HCT116 (cell line): Measurements from ENCODE around the gene CNTF. TPM values are rescaled to one million over a fixed set of nuclear protein-coding genes. Genes with fewer than 3 reads are reported as not detected.

Experiments
- ATAC-seq: fragments of 200-7000 bp; cut with Tn5 transposase; 2 replicates; pipeline ENCODE4 v1.9.1; 2020; ENCODE audit warnings: mild to moderate bottlenecking, moderate library complexity
- BruUV-seq: library from RNA; stranded (reverse); fragments of 400-500 nt; replicated peaks from 2 replicates; lab custom pipeline; 2021; lab: Mats Ljungman, UMichigan
- CTCF ChIA-PET: fragments of 300-600 bp; sonication (Branson Sonifier 250); formaldehyde crosslinking; loops from one replicate; lab custom pipeline; 2021; ENCODE audit warnings: antibody characterized with exemption; lab: Charles Lee
- POLR2A ChIA-PET: fragments of 300-600, 350-600 bp; sonication (Branson Sonifier 250); formaldehyde crosslinking; loops from one replicate; lab custom pipeline; 2021; ENCODE audit warnings: antibody characterized with exemption; lab: Charles Lee
- RAD21 ChIA-PET, 2 experiments: fragments of 300-600 bp; sonication (Branson Sonifier 250); formaldehyde crosslinking; loops; one replicate each; lab custom pipeline; 2023; ENCODE audit warnings: low total read pairs in 2 of 2; ENCODE audit not compliant: uncharacterized antibody in 2 of 2, unreplicated experiment in 2 of 2, low non-redundant PET in 1 of 2; lab: Charles Lee
- DNase-seq: peaks from one replicate; pipeline ENCODE4 v3.0.0-alpha.2; 2010; ENCODE audit warnings: low read depth, low spot score
- H2AFZ ChIP-seq: fragments of 200-600 bp; shearing (Covaris generic), sonication (generic); 2 replicates; pipeline ENCODE4 v1.6.1; 2017; ENCODE audit warnings: low read depth, mixed run types, mixed read lengths, antibody characterized with exemption, low read length; ENCODE audit not compliant: poor library complexity, severe bottlenecking
- H3K27ac ChIP-seq: 2 replicates; pipeline ENCODE4 v1.5.1; 2012; ENCODE audit warnings: low read depth, low read length
- H3K27me3 ChIP-seq: fragments of 200-600 bp; sonication (generic); 2 replicates; pipeline ENCODE4 v1.6.1; 2016; ENCODE audit warnings: mixed run types, low read length, mixed read lengths; ENCODE audit not compliant: insufficient read depth
- H3K36me3 ChIP-seq, 2 experiments: fragments of 200-500 bp in 1 of 2; fragments of 200-600 bp in 1 of 2; sonication (Bioruptor generic) in 1 of 2; sonication (generic) in 1 of 2; 2 replicates each; pipeline versions ENCODE4 v1.5.1 to v1.6.1; 2014 to 2016; ENCODE audit warnings: low read length in 2 of 2, inconsistent platforms in 1 of 2, mixed read lengths in 1 of 2, mixed run types in 1 of 2; ENCODE audit not compliant: insufficient read depth in 2 of 2, control insufficient read depth in 1 of 2
- H3K4me1 ChIP-seq, 2 experiments: fragments of 200-600 bp in 1 of 2; sonication (generic) in 1 of 2; 2 replicates each; pipeline versions ENCODE4 v1.5.1 to v1.6.1; 2012 to 2017; ENCODE audit warnings: low read length in 2 of 2, inconsistent platforms in 1 of 2, mild to moderate bottlenecking in 1 of 2, mixed read lengths in 1 of 2, mixed run types in 1 of 2, moderate library complexity in 1 of 2; ENCODE audit not compliant: insufficient read depth in 2 of 2, control insufficient read depth in 1 of 2
- H3K4me2 ChIP-seq: fragments of 200-600 bp; sonication (generic); 2 replicates; pipeline ENCODE4 v1.6.1; 2017; ENCODE audit warnings: mixed run types, low read length, mixed read lengths
- H3K4me3 ChIP-seq, 2 experiments: fragments of 200-600 bp in 1 of 2; sonication (generic) in 1 of 2; replicated peaks in 1 of 2; 2 replicates each; pipeline ENCODE4 v1.5.1; 2011 to 2016; ENCODE audit warnings: low read length in 2 of 2, control low read depth in 1 of 2, low read depth in 1 of 2, mild to moderate bottlenecking in 1 of 2, mixed read lengths in 1 of 2, mixed run types in 1 of 2
- H3K79me2 ChIP-seq: fragments of 200-600 bp; sonication (generic); 2 replicates; pipeline ENCODE4 v1.6.1; 2017; ENCODE audit warnings: mild to moderate bottlenecking, mixed run types, low read length, moderate library complexity, mixed read lengths; ENCODE audit not compliant: insufficient read depth
- H3K9ac ChIP-seq: fragments of 200-600 bp; sonication (generic); 2 replicates; pipeline ENCODE4 v1.6.1; 2016; ENCODE audit warnings: low read length, mixed read lengths
- H3K9me2 ChIP-seq: fragments of 200-600 bp; sonication (generic), shearing (Covaris generic); 2 replicates; pipeline ENCODE4 v1.6.1; 2017; ENCODE audit warnings: mixed run types, mild to moderate bottlenecking, moderate library complexity; ENCODE audit not compliant: insufficient read depth
- H3K9me3 ChIP-seq, 2 experiments: fragments of 200-500 bp in 1 of 2; fragments of 200-600 bp in 1 of 2; sonication (Bioruptor generic) in 1 of 2; sonication (generic) in 1 of 2; 2 replicates each; pipeline ENCODE4 v1.6.1; 2014 to 2017; ENCODE audit warnings: low read length in 2 of 2, mixed read lengths in 2 of 2, inconsistent platforms in 1 of 2, low read depth in 1 of 2, mild to moderate bottlenecking in 1 of 2, mixed run types in 1 of 2, moderate library complexity in 1 of 2; ENCODE audit not compliant: control insufficient read depth in 1 of 2, insufficient read depth in 1 of 2
- H4K20me1 ChIP-seq: fragments of 200-600 bp; sonication (generic), shearing (Covaris generic); 2 replicates; pipeline ENCODE4 v1.6.1; 2017; ENCODE audit warnings: mixed run types, mild to moderate bottlenecking, moderate library complexity; ENCODE audit not compliant: insufficient read depth
- CBX3 ChIP-seq: IDR thresholded peaks from 2 replicates; pipeline ENCODE4 v1.6.1; 2012; ENCODE audit warnings: low read depth
- CTCF ChIP-seq, 3 experiments: fragments of 200-600 bp in 1 of 3; sonication (generic) in 1 of 3; IDR thresholded peaks in 2 of 3; conservative IDR thresholded peaks in 1 of 3; 2 replicates each; pipeline ENCODE4 v1.5.1; 2012 to 2017; ENCODE audit warnings: low read depth in 2 of 3, low read length in 2 of 3, antibody characterized with exemption in 1 of 3, borderline replicate concordance in 1 of 3, control low read depth in 1 of 3, mild to moderate bottlenecking in 1 of 3, mixed read lengths in 1 of 3, mixed run types in 1 of 3, moderate library complexity in 1 of 3; ENCODE audit not compliant: insufficient read depth in 1 of 3
- EGR1 ChIP-seq: IDR thresholded peaks from 2 replicates; pipeline ENCODE4 v1.6.1; 2012; ENCODE audit warnings: low read depth
- ELF1 ChIP-seq: IDR thresholded peaks from 2 replicates; pipeline ENCODE4 v1.6.1; 2012; ENCODE audit warnings: low read depth, borderline replicate concordance
- EZH2phosphoT487 ChIP-seq: fragments of 200-600 bp; IDR thresholded peaks from 2 replicates; pipeline ENCODE4 v1.6.1; 2018; ENCODE audit warnings: antibody characterized with exemption, borderline replicate concordance
- FOSL1 ChIP-seq: IDR thresholded peaks from 2 replicates; pipeline ENCODE4 v1.6.1; 2012; ENCODE audit warnings: low read depth
- POLR2AphosphoS5 ChIP-seq: IDR thresholded peaks from 2 replicates; pipeline ENCODE4 v1.6.1; 2011; ENCODE audit warnings: mild to moderate bottlenecking, low read depth, low read length, moderate library complexity
- SIN3A ChIP-seq: IDR thresholded peaks from 2 replicates; pipeline ENCODE4 v1.6.1; 2012; ENCODE audit warnings: low read depth
- SP1 ChIP-seq: IDR thresholded peaks from 2 replicates; pipeline ENCODE4 v1.6.1; 2012; ENCODE audit warnings: low read depth
- intact Hi-C: fragments of 100-400 bp; cut with micrococcal nuclease; formaldehyde crosslinking; loops from 2 replicates; pipeline ENCODE4 v1.10.0; 2022
- total RNA-seq: library from RNA; stranded (reverse); gene quantifications from one replicate; pipeline ENCODE4 v1.2.1, GENCODE V29; 2021; ENCODE audit not compliant: unreplicated experiment

Gene CNTF
- total RNA-seq, 1 experiment from 2014 or later: 2.3 TPM

- no peaks in the 10 kb centered on the region for H3K4me1 ChIP-seq
- ATAC-seq (no peak), DNase-seq (no peak)
- H3K36me3 ChIP-seq: no peaks in the 10 kb centered on the region
- POLR2A ChIA-PET: no interaction called here
- RAD21 ChIA-PET: interaction anchor here in 1 of 2 experiments (0.6 kb wide), 1 partner anchor 147 kb away, joined by 3 read pairs; no protein-coding TSS in a partner anchor
- no peak overlapping the region for H3K4me2 ChIP-seq
- H3K9me3 ChIP-seq: no peaks in the 10 kb centered on the region
- TF ChIP-seq EZH2phosphoT487: no peak
- TF ChIP-seq POLR2AphosphoS5: no peak
- no peak for TF ChIP-seq FOSL1
- TF ChIP-seq SIN3A: no peak
- no peak for TF ChIP-seq SP1
- no peak for TF ChIP-seq CBX3
- TF ChIP-seq CTCF (IDR thresholded peaks at IDR 0.05 in 2 of 3, conservative IDR thresholded peaks at IDR 0.05 in 1 of 3; ENCODE audit: borderline replicate concordance in 1 of 3, insufficient read depth in 1 of 3, low read depth in 2 of 3, low read length in 2 of 3): no peak
- no peak for TF ChIP-seq ELF1
- no peak for TF ChIP-seq EGR1
- intact Hi-C loops: no loop called here
- H3K9me2 ChIP-seq: no peaks in the 10 kb centered on the region
- H3K9ac ChIP-seq: no peak overlapping the region
- no peaks in the 10 kb centered on the region for H3K27me3 ChIP-seq
- H3K4me3 ChIP-seq: no peak overlapping the region
- H2AFZ ChIP-seq: no peak overlapping the region
- CTCF ChIA-PET: interaction anchor here (1.3 kb wide), 1 partner anchor 12 kb away, joined by 5 read pairs; no protein-coding TSS in a partner anchor
- no peaks in the 10 kb centered on the region for H4K20me1 ChIP-seq
- no TSS peak for BruUV-seq
- no peaks in the 10 kb centered on the region for H3K79me2 ChIP-seq
- no peak overlapping the region for H3K27ac ChIP-seq
Measured at GRCh38 chr11:58641803-58642581, 19.5 kb downstream of the CNTF start.
